ENCODE data around the gene ARMS2. TPM values are rescaled to one million over a fixed set of nuclear protein-coding genes. Genes with fewer than 3 reads are reported as not detected.

The ARMS2 gene
- total RNA-seq, 1 experiment from 2014 or later = not detected

DNA sequence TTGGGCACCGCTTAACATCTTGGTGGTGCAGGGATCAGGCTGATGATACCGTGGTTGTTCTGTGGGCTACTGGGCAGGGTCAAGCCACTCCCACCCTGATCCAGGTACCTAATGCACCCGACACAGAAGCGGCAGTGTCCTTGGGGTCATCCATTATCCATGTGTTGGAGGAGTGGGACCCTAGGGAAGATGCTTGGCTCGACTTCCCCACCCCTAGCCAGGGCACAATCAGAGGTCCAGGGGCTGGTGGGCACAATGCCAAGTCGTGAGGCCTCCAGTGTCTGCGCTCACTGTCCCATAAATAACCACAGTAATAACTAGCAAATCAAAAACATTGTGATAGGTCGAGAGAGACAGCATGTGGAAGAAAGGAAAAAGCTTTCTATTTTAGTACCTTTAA is 44.6 kb downstream of the ARMS2 start:
- no peaks in the 10 kb centered on the region for H3K36me3 ChIP-seq
- no peaks in the 10 kb centered on the region for H3K9me3 ChIP-seq (replicated peaks)
- H3K4me1 ChIP-seq (replicated peaks) = peaks cover 16% of the 10 kb centered on the region
- 0 out of 2 replicates have a peak, but pooled peaks cover 3% of the 10 kb centered on the region for H3K27me3 ChIP-seq (replicated peaks)
- no peak overlapping the region for H3K4me3 ChIP-seq
- DNase-seq (ENCODE audit: low read depth in 1 of 2, low spot score in 2 of 2) = no peak
- H3K27ac ChIP-seq = no peak overlapping the region

DNA sequence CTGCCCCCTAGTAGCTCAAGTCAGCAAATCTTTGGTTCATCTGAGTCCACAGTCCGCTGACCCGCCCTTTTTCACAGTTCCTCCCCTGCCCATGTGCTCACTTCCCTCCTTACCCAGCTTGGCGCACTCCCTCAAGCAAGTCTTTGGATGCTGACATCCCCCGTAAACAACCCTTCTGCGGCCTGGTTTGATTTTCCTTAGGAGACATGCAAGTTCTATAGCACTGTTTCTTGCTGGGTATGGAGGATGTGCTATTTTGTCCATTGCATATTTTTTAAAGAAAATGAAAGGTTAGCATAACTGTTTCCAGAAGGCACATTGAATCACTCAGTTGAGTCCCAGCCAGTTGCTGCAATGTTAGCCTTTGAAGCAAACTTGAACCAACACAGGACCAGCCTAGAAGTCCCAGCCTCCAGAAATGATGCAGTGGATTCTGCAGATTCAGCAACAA is 45.1 kb downstream of the ARMS2 start:
- Histone ChIP-seq H3K9me3 (replicated peaks) (no peaks in the 10 kb centered on the region), H3K4me3 (no peak overlapping the region), H3K27me3 (replicated peaks) (0 out of 2 replicates have a peak, but pooled peaks cover 3% of the 10 kb centered on the region), H3K27ac (no peak overlapping the region), H3K4me1 (replicated peaks) (peaks cover 16% of the 10 kb centered on the region), H3K36me3 (no peaks in the 10 kb centered on the region)
- DNase-seq (ENCODE audit: low read depth in 1 of 2, low spot score in 2 of 2) = no peak

DNA sequence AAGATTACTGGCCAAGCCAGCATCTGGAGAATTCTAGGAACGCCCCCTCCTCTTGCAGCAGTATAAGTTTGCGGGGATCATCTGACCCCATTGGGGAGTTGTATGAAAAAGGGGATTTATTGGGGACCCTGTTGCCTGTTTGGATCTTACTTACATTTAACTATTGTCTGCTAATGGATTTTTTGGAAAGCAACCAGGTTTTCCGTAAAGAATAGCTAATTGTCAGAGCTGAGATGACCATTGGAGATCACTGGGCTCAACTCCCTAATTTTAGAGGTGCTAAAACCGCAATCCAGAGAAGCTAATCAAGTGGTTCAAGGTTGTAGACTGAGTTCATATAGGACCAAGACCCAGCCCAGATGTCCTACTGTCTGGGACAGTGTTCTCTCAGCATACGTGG is 45.7 kb downstream of the ARMS2 start:
- Histone ChIP-seq H3K27me3 (replicated peaks) (0 out of 2 replicates have a peak, but pooled peaks cover 2% of the 10 kb centered on the region), H3K27ac (no peak overlapping the region), H3K4me3 (no peak overlapping the region), H3K36me3 (no peaks in the 10 kb centered on the region), H3K4me1 (replicated peaks) (peaks cover 12% of the 10 kb centered on the region), H3K9me3 (replicated peaks) (no peaks in the 10 kb centered on the region)
- DNase-seq (ENCODE audit: low read depth in 1 of 2, low spot score in 2 of 2) = no peak

DNA sequence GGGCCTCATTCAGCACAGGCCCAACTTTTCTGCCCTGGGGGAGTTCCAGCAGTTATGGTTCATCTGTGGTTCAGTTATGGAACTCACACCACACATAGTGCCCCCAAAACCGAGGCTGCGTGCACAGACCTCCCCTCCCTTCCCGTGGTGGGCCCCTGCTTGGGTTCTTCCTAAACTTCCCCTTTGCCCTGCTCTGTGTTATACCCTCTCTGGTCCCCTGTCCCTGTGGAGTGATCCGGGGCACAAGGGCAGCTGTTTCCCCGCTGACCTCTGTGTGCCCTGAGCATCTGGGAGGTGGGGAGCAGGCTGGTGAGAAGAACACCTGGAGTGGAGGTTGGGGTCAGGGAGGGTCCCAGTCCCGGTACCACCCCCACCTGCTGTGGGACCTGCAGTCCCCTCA is 46.3 kb downstream of the ARMS2 start:
- peaks cover 7% of the 10 kb centered on the region for H3K4me1 ChIP-seq (replicated peaks)
- no peak overlapping the region for H3K4me3 ChIP-seq
- H3K27me3 ChIP-seq (replicated peaks) = no peaks in the 10 kb centered on the region
- DNase-seq (ENCODE audit: low read depth in 1 of 2, low spot score in 2 of 2) = no peak
- H3K27ac ChIP-seq = no peak overlapping the region
- H3K9me3 ChIP-seq (replicated peaks) = no peaks in the 10 kb centered on the region
- H3K36me3 ChIP-seq = no peaks in the 10 kb centered on the region

DNA sequence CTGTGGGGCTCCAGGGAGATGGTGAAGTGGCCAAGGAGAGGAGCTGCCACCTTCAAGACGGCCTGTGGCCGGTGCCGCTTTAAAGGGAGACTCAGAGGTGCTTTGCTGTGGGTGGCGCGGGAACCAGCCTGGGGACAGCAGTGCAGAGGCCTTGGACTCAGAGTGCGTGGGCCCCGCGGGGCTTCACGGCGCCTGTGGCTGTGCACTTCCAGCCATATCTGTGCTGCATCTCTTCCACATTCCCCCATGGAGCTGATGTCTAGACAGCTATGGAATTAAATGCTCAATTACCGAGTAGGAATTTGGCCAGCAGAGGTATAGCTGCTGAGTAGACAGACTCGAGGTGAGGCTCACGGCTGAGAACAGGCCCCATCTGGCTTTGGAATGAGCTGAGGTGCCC is 48.6 kb downstream of the ARMS2 start:
- H3K4me1 ChIP-seq (replicated peaks) = peaks cover 6% of the 10 kb centered on the region
- no peaks in the 10 kb centered on the region for H3K27me3 ChIP-seq (replicated peaks)
- DNase-seq (ENCODE audit: low read depth in 1 of 2, low spot score in 2 of 2) = no peak
- H3K9me3 ChIP-seq (replicated peaks) = no peaks in the 10 kb centered on the region
- H3K4me3 ChIP-seq = no peak overlapping the region
- H3K27ac ChIP-seq = no peak overlapping the region
- H3K36me3 ChIP-seq = no peaks in the 10 kb centered on the region

DNA sequence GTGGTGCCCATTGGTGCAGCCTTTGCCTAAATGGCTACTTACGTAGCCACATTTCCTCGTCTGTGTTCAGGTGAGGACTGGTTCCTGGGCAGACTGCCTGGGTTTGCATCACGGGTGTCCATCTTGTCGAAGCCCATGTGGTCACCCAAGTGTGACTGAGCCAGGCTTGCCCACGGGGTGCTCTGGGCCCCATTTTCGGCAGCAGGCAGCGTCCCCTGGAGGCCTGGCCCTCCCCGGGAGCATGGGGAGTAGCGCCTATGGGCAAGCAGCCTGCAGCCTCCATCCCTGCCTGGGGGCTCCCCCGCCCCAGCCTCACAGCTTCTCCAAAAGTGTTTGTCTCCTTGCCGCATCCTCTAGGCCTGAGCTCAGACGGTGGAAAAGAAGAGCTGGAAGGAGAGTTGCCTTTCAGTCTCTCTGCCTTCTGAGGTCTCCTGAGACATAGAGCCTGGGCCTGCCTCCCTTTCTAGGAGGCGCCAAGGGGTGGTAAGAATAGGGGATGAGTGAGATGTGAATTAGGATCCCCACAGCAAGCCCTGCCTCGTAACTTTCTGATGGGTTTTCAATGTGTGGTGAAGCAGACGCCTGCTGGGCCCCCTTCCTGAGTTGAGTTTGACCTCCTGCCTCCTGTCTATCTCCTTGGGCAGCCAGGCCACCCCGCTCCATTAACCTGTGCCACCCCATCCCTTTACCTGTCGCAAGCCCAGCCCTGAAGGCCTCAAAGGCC is 49.6 kb downstream of the ARMS2 start:
- DNase-seq (ENCODE audit: low read depth in 1 of 2, low spot score in 2 of 2) = no peak
- no peaks in the 10 kb centered on the region for H3K9me3 ChIP-seq (replicated peaks)
- no peak overlapping the region for H3K27ac ChIP-seq
- peaks cover 6% of the 10 kb centered on the region for H3K4me1 ChIP-seq (replicated peaks)
- H3K36me3 ChIP-seq = no peaks in the 10 kb centered on the region
- no peaks in the 10 kb centered on the region for H3K27me3 ChIP-seq (replicated peaks)
- H3K4me3 ChIP-seq = no peak overlapping the region

DNA sequence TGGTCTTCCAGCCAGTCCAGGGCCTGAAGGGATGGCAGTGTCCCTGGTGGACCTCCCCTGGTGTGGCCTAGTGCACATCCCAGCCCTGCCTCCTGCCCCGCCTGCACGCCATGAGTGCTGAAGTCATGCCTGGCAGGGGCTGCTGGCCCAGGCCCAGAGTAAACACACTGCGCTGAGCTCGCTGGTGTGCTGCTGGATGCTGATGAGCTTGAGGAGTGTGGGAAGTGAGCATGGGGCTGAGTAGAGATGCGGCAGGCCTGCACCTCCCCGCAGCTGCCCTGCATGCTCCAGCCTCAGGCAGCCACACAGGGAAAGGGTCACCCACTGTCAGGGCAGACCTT is 50.1 kb downstream of the ARMS2 start:
- H3K27me3 ChIP-seq (replicated peaks) = no peaks in the 10 kb centered on the region
- H3K4me3 ChIP-seq = no peak overlapping the region
- peak; percentile 21 to 52 for DNase-seq (ENCODE audit: low read depth in 1 of 2, low spot score in 2 of 2)
- H3K4me1 ChIP-seq (replicated peaks) = peaks cover 6% of the 10 kb centered on the region
- H3K36me3 ChIP-seq = no peaks in the 10 kb centered on the region
- no peak overlapping the region for H3K27ac ChIP-seq
- H3K9me3 ChIP-seq (replicated peaks) = no peaks in the 10 kb centered on the region

DNA sequence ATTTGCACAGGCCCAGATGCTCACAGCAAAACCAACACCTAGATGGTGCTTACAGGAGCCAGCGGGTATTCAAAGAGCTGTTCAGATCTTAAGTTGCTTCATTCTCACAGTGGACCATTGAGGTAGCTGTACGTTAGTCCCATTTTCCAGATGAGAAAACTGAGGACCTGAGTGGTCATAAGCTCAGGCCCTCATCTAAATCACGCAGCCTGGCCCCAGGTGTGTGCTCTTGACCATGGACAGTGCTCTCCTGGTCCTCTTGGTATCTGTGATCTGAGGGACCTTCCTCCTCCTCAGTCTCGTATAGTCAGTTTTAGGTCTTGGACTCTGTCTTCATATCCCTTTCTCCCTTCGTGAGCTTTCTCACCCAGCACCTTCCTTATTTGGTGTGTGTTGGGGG is 50.6 kb downstream of the ARMS2 start:
- Histone ChIP-seq H3K9me3 (replicated peaks) (no peaks in the 10 kb centered on the region), H3K27ac (no peak overlapping the region), H3K4me1 (replicated peaks) (peaks cover 6% of the 10 kb centered on the region), H3K27me3 (replicated peaks) (no peaks in the 10 kb centered on the region), H3K36me3 (no peaks in the 10 kb centered on the region), H3K4me3 (no peak overlapping the region)
- DNase-seq (ENCODE audit: low read depth in 1 of 2, low spot score in 2 of 2) = no peak

DNA sequence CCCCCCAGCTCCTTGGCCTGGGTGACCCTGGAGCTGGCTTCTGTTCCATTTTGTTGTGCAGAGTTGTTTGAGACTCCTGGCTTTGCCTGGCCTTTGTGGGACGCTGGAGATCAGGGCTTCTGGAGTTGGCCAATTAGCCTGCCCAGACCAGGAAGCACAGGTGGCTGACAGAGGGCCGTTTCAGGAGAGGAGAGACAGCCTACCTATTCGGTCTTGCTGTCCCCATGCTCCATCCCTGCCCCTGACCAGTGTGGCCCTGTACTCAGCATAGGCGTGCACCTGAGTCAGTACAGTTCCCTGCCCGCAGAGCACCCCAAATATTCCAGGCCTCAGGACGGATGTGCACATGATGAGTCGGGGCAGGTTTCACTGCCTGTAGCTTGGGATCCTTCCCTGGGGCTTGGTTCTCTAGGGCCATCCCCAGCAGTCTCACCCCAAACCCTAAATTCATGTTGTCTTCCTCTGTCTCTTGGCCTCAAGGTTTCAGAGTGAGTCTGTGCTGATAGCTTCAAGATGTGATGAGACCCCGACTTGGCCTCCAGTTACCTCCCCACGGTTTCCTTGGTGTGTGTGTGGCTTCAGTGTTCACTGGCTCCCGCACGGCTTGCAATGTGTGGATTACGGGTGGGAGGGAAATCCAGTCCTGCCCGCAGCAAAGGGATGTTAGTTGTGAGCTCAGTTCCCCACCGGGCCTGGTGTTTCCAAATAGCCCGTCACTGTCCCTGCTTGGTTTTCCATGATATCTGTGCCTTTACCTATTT is 51.6 kb downstream of the ARMS2 start:
- Histone ChIP-seq H3K4me3 (no peak overlapping the region), H3K36me3 (no peaks in the 10 kb centered on the region)

More for the DNA sequence above, 51.6 kb downstream of the ARMS2 start:
- no peak overlapping the region for H3K27ac ChIP-seq
- H3K4me1 ChIP-seq (replicated peaks) = peaks cover 6% of the 10 kb centered on the region
- no peaks in the 10 kb centered on the region for H3K27me3 ChIP-seq (replicated peaks)
- no peaks in the 10 kb centered on the region for H3K9me3 ChIP-seq (replicated peaks)
- no peak for DNase-seq (ENCODE audit: low read depth in 1 of 2, low spot score in 2 of 2)

Other genes starting within 250 kb of the ARMS2 start
- gene BTBD16, start 183.4 kb upstream of the ARMS2 start, total RNA-seq (2014; rRNA removed; shearing (Covaris generic)) = not detected in 2 replicates
- 15.8 and 23.5 TPM in 2 replicates for gene PLEKHA1, start 79.9 kb upstream of the ARMS2 start, total RNA-seq (2014; rRNA removed; shearing (Covaris generic))
- 8.4 and 12.3 TPM in 2 replicates for gene HTRA1, start 6.9 kb downstream of the ARMS2 start, total RNA-seq (2014; rRNA removed; shearing (Covaris generic))
- gene DMBT1, start 106.1 kb downstream of the ARMS2 start, total RNA-seq (2014; rRNA removed; shearing (Covaris generic)) = not detected in 2 replicates
- not detected in 2 replicates for gene C10orf120, start 245.2 kb downstream of the ARMS2 start, total RNA-seq (2014; rRNA removed; shearing (Covaris generic))

Measured in SJSA1 (cell line).